SKM-1 (cell line): ENCODE data around the gene VAMP4.

Experiments
- DNase-seq: peaks from one replicate; lab custom pipeline; 2025; ENCODE audit not compliant: unreplicated experiment; lab: John Stamatoyannopoulos, UW

VAMP4 gene, protein sequence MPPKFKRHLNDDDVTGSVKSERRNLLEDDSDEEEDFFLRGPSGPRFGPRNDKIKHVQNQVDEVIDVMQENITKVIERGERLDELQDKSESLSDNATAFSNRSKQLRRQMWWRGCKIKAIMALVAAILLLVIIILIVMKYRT

DNA sequence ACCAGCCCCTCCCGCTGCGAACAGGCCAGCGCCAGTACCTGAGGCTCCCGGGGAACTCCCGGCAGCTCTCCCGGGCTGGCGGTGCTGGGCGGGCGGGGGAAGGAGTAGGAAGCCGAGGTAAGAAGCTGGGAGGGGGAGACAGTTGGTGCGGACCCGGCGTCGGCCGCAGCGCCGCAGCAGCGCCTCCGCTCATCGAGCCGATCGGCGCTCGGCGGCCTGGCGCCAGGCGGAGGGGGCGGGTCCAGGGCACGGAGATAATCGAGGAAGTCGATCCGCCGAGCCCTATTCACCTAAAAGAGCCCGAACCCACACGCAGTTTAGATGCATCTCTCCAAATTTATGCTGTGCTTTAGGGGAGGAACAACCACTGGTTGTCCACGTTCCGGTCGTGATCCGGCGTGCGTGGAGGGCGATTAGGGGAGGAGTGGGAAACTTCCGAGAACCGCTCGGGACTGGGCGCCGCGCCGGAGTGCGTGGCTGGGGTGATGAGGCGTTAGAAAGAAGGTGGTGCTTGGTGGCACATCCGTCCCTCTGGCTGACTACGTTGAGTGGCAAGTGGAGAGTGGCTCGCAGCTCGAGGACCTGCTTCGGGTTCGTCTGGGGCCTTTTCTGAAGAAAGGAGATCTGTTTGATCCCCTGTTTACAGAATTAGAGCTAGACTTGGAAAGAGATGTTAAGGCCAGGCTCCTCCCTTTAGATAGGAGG lies at the start of gene VAMP4:
TSS of gene VAMP4 (minus strand) at position 194 of the 705 bp plus-strand sequence. CDS start 3,651 bp downstream, outside the sequence.
- DNase-seq: peak; percentile 93

DNA sequence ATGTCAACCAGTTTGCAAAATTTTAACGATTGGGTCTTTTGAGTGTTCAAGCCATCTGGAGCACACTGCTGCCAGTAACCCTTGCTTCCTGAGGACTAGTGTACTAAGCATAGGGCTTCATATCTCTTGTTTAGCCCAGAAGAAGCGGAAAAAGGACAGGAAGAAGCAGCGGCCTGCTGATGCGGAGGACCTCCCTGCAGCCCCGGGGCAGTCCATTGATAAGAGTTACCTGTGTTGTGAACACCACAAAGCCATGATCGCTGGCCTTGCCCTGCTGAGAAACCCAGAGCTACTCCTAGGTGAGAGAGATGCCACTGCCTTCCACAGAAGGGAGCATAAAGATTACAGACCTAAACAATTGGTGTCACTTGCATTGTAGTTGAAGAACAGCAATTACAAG lies 48.5 kb upstream of the VAMP4 start:
- no peak for DNase-seq

DNA sequence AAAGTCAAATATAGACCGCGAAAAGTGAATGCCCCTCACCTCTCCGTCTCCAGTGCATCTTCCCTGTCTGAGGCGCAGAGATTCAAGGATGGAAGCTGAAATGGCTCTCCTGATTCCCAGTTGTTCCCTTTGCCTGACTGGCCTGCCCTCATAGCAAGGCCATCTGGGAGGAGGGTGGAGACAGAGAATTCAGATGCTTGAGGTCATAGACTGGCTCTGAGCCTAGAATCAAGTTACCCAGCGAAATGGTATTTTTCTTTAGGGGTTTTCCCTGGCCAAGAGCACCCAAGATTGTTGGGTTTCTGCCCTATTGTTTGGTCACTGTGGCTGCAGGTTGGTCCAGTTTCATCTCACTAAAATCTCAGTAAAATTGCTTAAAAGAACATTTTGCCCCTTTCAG lies 46.8 kb upstream of the VAMP4 start:
- no peak for DNase-seq

DNA sequence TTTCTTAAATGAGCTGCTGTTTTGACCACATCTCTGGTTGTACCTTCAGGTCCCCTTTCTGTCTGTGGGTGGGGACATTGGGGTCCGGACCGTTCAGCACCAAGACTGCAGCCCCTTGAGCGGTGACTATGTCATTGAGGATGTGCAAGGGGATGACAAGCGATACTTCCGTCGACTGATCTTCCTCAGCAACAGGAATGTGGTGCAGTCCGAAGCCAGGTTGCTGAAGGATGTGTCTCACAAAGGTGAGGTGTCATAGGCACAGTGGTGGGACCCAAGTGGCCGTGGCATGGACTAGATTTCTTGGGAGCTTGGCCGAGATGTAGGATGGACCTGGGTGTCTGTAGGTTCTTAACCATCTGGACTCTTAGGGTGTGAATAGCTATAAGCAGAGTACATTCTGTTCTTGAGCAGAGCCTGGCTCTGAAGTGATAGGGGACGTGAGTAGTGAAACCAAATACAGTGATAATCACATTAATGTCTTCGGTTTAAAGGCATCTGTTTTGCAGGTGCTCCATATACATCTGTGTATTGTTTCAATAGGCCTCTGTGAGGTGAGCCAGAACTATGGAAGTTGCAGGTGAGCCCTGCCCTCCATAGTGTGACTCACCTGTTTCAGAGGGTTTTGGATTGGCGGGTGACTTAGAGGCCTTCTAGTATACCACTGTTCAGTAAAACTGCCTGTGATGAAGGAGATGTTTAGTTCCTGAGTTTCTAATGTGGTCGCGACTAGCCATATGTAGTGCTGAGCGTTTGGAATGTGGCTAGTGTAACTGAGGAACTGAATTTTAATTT lies 46.0 kb upstream of the VAMP4 start:
- DNase-seq: no peak

DNA sequence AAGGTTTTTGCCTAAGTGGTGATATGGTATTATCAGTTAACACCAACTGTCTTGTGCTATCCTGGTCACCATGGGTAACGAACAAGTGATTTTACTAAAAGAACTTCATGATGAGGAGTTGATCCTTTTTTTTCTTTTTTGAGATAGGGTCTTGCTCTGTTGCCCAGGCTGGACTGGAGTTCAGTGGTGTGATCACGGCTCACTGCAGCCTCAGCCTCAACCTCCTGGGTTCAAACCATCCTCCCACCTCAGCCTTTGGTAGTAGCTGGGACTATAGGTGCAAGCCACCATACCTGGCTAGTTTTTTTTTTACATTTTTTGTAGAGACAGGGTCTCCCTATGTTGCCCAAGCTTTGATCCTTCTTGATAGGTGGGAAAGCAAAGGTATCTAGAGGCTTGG lies 44.7 kb upstream of the VAMP4 start:
- no peak for DNase-seq

DNA sequence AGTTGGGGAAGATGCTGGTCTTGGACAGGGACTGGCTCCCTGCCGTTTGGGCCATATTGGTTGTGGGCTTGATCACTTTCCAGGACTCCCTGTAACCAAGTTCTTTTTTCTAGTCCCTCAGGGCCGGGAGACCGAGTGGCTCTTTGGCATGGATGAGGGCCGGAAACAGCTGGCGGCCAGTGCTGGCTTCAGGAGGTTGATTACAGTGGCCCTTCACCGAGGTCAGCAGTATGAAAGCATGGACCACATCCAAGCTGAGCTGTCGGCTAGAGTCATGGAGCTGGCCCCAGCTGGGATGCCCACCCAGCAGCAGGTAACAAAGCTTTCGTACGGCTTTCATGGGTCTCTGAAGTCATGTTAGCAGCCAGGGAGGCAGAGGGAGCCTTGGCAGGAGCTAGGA lies 43.9 kb upstream of the VAMP4 start:
- DNase-seq: no peak

DNA sequence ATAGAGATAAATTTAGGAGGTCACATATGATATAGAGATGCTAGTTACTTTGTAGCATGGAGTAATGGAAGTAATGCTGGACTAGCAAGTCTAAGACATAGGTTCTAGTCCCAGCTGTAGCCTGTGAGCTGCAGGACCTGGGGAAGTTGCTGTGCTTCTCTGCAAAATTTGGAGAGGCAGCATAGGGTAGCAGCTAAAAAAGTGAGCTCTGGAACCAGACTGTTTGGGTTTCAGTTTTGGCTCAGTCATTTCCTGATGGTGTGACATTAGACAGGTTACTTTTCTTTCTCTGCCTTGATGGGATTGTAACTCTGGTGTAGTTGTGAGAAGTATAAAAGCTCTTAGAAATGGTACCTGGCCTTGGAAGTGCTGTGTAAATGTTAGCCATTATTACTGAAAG lies 42.9 kb upstream of the VAMP4 start:
- DNase-seq: no peak

DNA sequence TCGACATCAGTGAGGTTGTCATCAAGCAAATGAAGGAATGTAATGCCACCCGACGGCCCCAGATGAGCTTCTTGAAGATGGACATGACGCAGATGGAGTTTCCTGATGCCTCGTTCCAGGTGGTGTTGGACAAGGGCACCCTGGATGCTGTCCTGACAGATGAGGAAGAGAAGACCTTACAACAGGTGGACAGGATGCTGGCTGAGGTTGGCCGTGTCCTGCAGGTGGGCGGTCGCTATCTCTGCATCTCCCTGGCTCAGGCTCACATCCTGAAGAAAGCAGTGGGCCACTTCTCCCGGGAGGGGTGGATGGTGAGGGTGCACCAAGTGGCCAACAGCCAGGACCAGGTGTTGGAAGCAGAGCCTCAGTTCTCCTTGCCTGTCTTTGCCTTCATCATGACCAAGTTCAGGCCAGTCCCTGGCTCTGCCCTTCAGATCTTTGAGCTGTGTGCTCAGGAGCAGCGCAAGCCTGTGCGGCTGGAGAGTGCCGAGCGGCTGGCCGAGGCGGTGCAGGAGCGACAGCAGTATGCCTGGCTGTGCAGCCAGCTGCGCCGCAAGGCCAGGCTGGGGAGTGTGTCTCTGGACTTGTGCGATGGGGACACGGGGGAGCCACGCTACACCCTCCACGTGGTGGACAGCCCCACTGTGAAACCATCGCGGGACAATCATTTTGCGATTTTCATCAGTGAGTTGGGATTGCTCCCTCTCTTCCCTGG lies 42.1 kb upstream of the VAMP4 start:
- DNase-seq: no peak

DNA sequence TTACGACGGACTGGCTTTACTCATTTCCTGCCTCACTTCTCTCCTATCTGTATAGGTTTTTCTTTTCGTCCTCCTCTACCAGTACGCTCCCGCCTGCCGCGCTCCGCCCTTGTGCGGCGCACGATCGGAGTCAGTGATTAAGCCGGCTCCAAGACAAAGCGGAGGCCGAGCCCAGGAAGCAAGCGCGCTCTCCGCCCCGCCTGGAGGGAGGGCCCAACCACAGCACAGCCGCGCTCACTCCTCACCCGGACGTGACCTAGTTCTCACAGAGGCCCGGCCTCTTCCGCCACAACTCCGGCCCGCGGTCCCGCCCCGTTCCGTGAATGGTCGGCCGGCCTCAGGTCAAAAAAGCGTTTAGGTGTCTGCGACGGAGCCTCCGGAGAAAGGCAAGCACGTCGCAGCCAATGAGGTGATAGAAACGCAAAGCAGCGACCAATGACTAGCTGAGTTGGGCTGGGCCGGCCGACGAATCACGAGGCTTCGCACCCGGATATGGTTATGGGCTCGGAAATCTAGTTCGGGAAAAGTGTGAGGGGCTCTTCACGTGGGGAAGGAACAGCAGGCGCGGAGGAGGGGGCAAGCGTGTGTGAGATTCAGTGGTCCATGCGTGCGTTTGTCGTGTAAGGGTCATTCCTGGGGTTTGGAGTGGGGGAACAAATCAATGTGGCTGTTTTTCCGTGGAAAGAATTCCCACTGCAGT lies 39.5 kb upstream of the VAMP4 start, which contains the start of gene METTL13:
TSS of gene METTL13 (plus strand) at position 485 of the 700 bp plus-strand sequence. CDS start 308 bp downstream, outside the sequence.
- DNase-seq: peak; percentile 100

DNA sequence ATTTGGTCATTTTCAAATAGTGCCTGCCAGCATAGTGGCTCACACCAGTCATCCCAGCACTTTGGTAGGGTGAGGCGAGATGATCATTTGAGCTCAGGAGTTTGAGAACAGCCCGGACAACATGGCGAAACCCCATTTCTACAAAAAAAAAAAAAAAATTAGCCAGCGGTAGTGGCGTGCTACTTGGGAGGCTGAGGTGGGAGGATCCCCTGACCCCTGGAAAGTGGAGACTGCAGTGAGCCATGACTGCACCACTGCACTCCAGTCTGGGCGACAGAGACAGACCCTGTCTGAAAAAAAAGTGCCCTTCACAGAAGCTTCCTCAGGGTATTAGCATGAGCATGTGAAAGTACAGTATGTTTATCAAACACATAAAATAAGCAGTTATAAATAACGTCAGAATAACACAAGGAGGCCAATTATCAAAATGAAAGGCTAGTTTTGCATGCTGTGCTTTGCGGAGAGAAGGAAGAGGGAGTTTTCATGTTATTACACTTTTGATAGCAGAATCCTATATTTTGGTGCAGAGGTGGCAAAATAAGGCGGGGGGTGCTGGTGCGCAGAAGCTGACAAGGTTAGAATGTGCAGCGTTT lies 38.8 kb upstream of the VAMP4 start:
- no peak for DNase-seq

DNA sequence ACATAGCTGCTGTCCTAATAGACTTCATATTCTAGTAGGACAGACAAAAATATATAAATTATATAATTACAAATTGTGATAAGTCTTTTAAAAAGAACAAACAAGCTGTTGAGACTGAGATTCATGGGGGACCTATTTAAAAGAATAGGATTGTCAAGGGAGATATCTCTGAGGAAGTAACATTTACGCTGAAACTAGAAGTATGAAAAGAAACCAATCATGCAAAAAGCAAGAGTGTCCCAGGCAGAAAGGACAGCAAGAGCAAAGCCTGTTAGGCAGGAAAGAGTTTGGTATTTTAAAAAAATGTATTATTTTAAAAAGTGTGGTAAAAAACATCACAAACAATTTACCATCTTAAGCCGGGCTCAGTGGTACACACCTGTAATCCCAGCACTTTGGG lies 30.4 kb upstream of the VAMP4 start:
- DNase-seq: no peak

DNA sequence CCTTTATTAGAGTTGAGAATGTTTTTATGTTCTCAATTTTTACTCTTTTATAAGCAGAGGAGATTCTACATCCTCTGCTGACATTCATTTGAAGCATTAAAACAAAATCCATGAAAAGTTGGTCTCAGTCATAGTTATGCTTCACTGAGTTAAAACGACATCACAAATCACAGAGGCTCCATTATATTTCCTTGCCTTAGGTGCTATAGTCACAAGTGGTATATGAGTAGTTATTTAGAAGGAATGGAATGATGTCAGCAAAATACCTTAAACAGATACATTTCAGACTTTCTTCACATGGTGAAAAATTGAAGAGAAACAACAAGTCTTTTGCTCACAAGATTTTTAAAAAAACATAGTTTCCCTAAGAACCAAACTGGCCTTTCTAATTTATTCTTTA lies 27.9 kb upstream of the VAMP4 start:
- no peak for DNase-seq

DNA sequence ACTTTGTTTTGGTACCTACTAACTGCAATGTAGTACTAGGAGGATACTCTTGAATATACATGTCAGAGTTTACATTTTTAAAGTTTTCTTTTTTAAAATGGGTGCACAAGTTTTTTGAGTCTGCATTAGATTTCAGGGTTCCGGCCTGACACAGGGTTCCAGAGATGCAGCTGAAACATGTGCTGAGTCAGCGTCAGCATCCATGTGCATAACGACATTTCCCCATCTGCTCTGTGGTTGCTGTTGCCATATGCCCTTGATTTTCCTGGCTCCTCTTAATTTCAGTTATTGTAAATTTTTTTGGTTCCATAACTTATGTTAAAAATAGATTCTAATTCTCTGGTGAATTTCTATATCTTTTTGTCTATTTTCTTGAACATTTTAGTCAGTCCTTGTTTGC lies 27.3 kb upstream of the VAMP4 start:
- DNase-seq: no peak

DNA sequence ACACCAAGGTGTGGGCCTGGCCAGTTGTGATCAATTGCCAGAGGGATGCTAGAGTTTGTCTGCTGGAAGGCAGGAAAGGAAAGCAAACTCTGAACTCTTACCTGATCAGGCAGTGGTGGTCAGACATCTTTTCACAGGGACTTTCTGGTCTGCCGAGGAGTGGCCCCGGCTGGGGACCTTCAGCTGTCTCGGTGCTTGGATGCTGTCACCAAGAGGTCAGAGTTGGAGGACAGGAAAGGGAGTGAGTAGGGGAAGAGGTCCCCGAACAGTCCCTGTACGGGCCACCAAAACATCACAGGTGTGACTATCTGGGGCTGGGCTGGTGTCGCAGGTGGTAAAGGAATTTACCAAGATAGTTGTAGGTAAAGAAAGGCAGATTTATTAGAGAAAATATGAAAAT lies 21.9 kb upstream of the VAMP4 start:
- no peak for DNase-seq

DNA sequence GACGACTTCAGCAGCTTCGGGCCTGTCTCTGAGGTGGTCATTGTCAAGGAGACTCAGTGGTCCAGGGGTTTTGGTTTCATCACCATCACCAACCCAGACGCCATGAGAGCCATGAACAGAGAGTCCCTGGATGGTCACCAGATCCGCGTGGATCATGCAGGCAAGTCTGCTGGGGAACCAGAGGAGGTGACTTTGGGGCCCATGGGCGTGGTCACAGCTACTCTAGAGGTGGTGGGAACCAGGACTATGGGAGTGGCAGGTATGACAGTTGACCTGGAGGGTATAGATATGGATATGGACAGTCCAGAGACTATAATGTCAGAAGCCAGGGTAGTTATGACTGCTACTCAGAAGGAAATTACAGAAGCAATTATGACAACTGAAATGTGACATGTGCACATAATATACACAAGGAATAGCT lies 20.3 kb upstream of the VAMP4 start:
- DNase-seq: no peak

DNA sequence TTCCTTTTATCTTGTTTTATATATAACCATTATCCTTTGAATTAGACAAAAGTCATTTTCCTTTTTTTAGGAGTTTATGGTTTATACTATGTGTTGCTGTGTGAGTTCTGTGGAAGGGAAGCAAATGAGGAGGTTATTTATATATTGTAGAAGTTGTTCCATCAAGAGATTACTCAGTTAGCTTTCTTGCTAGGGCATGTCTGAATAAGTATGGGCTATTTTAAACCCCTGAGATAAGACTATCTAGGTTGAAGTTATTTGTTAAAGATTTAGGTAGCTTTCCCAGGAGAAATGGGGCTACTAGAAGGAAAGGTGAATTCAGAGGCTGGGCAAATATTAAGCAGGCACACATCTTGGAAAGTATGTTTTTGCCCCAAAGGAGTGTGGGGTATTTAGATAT lies 16.1 kb upstream of the VAMP4 start:
- DNase-seq: no peak

DNA sequence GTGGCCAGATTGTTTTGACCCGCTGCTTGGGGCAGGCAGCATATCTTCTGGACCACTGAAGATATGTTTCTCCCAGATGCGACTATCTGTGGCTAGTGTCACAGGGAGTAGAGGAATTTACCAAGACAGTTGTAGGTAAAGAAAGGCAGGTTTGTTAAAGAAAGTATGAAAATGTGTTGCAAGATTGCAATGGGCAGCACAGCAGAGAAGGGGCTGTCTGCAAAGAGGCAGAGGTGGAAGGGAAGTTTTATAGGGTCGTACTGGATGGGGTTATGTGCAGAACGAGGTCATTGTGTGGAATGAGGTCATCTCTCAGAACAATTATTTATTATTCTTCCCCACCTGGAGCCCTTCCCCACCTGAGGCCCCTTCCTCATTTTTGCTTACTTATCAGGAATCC lies 15.0 kb upstream of the VAMP4 start:
- DNase-seq: no peak

DNA sequence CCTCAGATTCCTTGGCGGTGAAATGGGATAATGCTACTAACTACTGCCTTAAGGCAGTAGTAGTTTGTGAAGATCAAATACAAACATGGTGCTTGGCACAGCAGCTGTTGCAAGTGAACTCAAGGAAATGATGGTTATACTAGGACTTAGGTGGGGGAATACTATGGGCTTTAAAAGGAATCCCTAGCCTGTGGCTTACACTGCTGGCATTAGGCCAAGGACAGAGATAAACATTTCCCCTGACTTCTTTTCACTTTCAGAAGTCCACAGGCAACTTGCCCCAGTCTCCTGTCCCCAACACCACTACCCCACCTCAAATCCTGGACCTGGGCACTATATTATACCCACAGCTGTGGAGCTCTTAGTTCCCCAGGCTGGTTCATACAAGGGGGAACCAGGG lies 13.1 kb upstream of the VAMP4 start:
- DNase-seq: no peak

DNA sequence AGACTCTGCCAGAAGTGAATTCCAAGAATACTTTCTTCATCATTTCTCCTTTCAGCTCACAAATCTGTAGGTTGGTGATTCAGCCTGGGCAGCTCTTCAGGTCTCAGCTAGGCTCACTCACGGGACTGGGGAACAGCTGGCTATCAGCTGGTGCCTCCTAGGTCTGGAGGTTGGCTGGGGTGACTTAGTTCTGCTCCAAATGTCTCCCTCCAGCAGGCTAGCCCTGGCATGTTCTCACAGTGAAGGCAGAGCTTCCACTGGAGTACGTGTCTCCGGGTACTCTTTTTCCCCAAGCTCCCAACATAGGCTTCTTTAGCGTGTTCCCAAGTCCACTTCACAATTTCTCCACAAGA lies 12.5 kb upstream of the VAMP4 start:
- no peak for DNase-seq

DNA sequence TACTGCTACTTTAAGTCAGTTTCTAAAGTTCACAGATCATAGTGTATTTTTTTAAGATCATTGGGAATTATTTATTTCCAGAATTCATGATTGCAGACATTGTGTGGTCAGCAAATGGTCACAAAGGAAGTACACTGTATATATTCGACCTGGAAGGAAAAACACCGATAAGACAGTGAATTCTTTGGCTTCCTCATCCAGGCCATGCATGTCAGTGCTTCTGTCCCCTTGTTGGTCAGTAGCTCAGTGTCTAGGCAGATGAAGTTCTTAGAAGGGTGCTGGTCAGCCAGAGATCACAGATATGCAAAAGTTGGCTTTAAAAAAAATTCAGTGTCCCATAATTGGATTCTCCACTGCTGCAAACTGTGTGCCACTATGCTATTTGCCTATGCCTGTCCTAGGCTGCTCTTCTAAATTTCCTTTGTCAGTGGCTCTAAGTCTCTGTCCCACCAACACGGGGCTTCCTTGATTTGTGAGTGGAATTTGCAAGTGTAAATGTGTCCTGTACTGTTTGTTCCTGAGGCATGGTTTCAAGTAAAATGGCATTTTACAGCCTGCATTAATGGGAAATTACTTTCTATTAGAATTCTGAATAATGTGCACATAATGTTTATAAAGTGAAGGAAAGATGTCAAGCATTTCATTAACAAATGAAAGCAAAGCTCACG lies 12.0 kb upstream of the VAMP4 start:
- no peak for DNase-seq
